ENCODE data around the gene BBC3.

BBC3 gene

DNA sequence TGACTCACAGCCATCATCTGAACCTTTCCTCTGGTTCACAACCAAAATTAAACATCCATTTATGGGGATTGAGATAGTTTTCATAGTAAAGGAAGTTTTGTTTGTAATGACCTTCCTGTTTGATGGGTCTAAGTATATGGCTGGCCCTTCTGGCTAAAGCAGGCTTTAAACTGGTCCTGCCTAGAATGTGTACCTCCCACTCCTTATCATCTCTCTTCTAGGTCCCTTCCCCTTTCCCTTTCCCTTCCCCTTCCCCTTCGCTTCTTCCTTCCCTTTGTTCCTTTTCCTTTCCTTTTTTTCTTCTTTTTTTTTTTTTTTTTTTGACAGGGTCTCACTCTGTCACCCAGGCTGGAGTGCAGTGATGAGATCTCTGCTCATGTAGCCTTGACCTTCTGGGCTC, 35.6 kb downstream of the BBC3 start:
- DNase-seq (ENCODE audit: low spot score), result no peak

DNA sequence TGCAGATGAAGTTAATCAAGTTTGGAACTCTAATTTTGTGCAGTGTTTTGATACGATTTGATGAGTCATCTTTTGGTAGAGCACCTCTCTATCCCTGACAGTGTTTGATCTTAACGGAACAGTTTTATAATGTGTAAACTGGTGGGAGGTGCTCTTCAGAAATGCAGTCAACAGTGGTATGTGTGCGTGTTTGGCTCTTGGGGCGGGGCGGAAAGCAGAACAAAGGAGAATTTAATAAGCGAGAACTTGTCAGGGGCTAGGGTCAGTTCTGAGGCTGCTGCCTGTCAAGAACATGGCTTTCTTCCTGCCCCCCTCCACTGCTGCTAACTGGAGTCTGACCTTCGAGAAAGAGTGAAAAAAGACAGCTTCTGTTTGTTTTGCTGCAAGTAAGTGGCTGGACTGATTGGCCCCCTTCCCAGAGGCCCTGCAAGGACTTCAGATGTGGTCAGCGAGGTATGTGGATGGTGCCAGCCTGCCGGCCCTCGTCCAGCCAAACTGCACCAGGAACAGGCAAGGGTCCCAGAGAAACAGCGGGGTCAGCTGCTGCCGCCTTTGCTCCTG, 40.8 kb downstream of the BBC3 start:
- DNase-seq (ENCODE audit: low spot score), result peak; percentile 68

DNA sequence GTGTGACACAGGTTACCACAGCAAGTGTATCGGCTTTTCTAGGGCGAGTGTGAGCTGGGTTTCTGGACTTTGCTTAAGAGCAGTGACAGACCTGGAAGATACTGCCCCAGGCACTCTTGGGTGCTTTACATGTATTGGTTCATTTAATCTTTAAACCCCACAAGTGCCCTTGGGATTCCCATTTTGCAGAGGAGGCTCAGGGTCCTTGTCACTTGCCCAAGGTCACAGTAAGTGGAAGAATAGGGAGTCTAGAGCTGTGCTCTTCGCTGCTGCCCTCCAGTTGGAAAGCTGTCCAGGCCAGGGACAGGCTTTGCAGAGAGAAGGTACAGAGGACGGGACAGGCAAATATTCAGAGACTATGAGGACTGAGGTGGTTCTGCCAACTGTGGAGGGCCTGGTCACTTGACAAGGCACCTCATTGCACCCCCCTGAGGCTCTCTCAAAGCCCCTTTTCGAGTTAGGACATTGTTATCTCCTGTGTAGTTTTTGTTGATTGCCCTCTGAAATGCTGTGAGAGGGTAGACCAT, 42.4 kb downstream of the BBC3 start:
- no peak for DNase-seq (ENCODE audit: low spot score)

DNA sequence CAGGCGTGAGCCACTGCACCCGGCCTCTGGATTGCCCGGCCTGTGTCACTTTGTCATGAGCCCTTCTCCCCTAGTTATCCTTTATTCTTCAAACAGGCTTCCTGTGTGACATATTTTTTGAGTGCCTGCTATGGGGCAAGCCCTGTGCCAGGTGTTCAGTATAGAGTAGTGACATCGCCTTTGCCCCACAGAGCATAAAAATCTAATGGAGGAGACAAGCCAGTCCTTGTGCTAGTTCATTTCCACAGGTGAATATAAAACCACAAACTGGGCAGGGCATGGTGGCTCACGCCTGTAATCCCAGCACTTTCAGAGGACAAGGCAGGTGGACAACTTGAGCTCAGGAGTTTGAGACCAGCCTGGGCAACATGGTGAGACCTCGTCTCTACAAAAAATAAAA, 43.2 kb downstream of the BBC3 start:
- DNase-seq (ENCODE audit: low spot score), result no peak

DNA sequence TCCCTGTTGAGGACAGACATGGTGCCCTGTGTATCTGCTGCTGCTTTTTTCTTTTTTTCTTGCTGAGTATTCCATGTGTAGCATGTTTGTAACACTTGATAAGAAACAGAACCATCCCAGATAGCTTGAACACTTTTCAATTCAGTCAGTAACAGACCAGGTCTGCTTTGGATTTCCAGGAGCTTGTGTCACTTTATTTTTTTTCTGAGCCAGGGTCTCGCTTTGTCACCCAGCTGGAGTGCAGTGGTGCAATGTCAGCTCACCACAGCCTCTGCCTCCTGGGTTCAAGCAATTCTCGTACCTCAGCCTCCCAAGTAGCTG, 43.7 kb downstream of the BBC3 start:
- DNase-seq (ENCODE audit: low spot score), result no peak

DNA sequence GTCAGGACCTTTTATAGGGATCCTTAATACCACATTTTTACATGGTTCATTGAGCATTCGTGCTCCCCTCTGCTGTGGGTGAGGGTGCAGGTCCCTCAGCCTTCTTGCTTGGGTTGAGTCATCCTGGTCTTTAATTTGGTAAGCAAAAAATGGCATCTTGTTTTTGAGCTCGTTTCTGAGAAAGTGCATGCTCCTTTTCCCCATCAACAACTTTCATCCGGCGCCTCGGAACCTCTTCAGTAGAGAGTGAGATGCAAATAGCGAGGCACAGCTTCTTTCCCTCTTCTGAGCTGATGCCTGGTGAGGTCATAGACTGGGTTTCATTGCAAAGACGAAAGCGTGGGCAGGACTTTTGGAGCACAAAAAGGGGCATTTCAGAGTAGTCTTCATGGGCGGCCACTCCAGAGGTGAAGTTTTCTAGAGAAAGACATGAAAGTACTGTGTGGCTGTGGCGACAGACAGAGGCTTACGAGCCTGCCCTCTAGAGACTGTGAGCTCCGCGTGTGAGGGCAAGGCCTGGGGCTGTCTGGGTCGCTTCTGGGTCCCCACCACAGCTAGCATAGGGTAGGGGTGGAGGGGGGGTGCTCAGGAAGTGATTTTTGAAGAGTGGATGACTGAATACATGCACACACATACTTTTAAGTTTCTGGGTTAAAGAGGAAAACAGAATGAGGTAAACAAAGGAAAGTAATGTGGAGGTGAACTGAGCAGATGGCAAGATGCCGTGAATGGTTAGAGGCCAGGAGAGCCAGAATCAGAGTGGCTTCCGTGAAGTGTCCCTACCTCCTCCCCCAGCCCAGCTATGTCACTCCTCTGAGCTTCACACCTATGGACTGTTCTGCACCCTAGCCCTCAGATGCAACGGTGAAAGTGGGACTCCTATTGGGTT, 44.3 kb downstream of the BBC3 start:
- DNase-seq (ENCODE audit: low spot score), result no peak

DNA sequence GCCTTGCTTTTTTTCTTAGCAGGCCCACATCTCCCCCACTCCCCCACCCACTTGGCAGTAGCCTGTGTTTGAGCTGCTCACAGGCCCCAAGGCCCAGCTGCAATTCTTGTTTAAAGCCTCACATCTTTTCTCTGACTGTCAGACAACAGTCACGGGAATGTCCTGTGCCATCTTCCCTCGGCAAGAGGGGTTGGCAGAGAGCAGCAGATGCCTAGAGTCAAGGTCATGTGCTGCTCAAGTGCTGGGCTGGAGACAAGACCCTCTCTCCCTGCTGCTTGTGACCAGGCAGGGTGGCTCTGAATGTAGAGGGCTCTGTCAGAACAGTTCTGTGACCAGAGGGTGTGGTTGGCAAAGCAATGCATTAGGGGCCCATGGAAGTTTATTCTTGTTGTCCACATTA, 47.4 kb downstream of the BBC3 start:
- no peak for DNase-seq (ENCODE audit: low spot score)

DNA sequence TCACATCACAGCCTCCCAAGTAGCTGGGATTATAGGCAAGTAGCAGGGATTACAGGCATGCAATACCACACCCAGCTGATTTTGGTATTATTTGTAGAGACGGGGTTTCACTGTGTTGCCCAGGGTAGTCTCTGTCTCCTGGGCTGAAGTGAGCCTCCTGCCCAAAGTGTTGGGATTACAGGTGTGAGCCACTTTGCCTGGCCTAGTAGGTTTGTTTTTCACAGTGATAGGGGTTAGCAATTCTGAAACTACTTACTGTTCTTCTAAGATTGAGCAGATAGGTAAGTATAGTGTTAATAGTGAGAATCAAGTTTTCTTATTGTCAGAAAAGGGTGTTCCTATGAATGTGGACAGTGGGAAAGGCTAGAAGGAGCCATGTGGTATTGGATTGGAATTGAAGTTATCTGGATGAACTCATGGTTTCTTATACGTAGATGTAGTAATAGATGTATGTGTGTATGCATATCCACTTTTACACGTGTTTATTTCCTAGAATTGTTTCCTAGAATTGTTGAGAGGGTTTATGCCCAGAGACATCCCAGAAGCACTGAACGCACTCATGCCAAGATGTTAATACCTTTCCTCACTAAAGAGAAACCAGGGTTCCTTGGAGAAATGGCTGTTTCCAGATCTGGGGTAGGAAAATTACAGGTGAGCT, 51.2 kb downstream of the BBC3 start:
- DNase-seq (ENCODE audit: low spot score), result no peak

DNA sequence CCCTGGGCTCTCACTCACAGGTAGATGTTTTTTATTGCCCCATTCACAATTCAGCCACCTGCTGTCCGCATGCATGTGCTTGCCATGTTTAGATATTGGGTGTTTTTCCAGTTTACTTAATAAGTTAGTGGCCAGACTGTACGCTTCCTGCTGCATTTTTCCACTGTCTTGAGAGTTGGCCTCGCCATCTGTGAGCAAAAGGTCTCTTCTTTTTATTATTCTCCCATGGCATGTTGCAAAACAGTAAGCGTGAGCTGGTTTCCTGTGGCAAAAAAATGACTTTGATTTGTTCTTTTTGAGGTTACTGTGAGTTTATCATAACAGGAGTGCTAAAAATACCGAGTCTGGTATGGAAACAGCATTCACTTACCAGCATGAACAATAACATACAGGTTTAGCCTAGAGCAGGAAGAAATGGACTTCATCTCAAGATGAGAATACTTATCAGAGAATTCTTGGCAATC, 54.3 kb downstream of the BBC3 start:
- no peak for DNase-seq (ENCODE audit: low spot score)

DNA sequence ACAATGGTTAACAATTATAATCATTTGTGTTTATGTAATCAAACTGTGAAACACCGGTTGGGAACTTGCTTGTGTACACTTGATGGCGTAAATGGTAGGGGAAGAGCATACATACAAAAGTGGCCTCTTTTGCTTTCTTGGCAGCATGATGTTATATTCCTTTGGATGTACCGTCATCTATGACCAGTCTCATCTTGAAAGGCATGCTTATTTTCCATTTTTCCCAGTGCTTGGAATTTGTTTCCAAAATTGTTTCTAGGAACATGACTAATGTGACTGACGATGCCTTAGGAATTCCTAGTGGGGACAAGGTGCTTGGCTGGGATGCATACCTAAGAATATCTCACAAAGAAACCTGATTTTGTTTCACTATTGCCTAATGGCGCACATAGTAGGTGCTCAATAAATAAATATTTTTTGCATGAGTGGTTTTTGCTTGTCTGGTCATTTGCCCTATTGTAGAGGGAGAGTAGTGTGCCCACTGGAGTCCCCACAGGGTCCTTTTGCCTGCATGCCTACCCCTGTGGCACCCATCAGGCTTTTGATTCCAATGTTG, 54.9 kb downstream of the BBC3 start:
- no peak for DNase-seq (ENCODE audit: low spot score)

DNA sequence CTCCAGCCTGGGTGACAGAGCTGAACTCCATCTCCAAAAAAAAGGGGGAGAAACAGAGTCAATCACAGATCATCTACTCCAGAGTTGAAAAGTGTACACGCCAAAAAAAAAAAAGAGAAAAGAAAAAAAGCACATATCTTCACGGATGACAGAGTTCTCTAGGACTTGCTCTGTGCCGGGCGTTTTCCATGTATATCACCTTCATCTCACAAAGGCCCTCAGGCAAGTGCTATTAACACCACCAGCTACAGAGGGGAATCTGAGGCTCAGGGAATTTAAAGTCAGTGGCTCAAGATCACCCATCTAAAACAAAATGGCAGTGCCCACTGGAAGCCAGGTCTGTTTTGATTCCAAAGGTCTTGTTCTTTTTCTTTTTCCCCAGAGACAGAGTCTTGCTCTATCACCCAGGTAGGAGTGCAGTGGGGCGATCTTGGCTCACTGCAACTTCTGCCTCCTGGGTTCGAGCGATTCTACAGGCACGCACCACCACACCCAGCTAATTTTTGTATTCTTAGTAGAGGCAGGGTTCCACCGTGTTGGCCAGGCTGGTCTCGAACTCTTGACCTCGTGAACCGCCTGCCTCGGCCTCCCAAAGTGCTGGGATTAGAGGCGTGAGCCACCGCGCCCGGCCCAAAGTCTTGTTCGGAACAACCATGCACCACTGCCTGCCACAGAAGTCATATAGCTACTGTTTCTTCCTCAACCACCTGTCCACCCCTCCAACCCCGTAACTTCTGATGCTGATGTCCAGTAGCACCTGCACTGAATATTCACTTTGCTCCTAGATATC, 58.1 kb downstream of the BBC3 start:
- no peak for DNase-seq (ENCODE audit: low spot score)
